PC-3 (cell line): ENCODE measurements around the gene KRT35. TPM values are rescaled to one million over a fixed set of nuclear protein-coding genes. Genes with fewer than 3 reads are reported as not detected.

ENCODE experiments used
- ATAC-seq: fragments of 200-7000 bp; cut with Tn5 transposase; 2 replicates; pipeline ENCODE4 v1.9.1; 2020; ENCODE audit warnings: mild to moderate bottlenecking, moderate library complexity
- BruUV-seq: library from RNA; stranded (reverse); fragments of 400-500 nt; replicated peaks from 2 replicates; lab custom pipeline; 2021; lab: Mats Ljungman, UMichigan
- CTCF ChIA-PET: fragments of 300-600 bp; sonication (Branson Sonifier 250); formaldehyde crosslinking; loops from one replicate; lab custom pipeline; 2022; ENCODE audit warnings: antibody characterized with exemption; lab: Charles Lee
- POLR2A ChIA-PET: fragments of 300-600 bp; sonication (Branson Sonifier 250); formaldehyde crosslinking; loops from one replicate; lab custom pipeline; 2022; ENCODE audit warnings: antibody characterized with exemption; ENCODE audit not compliant: unreplicated experiment; lab: Charles Lee
- DNase-seq: peaks from one replicate; pipeline ENCODE4 v3.0.0-alpha.2; 2015
- H2AFZ ChIP-seq: fragments of 300-600 bp; sonication (generic); 2 replicates; pipeline ENCODE4 v1.6.0; 2016; ENCODE audit warnings: antibody characterized with exemption, low read length
- H3F3A ChIP-seq: fragments of 300-600 bp; sonication (generic); one replicate; pipeline ENCODE4 v1.6.0; 2017; ENCODE audit warnings: antibody characterized with exemption, low read length, control low read depth, mild to moderate bottlenecking; ENCODE audit not compliant: unreplicated experiment
- H3K27ac ChIP-seq: fragments of 300-600 bp; sonication (generic); 2 replicates; pipeline ENCODE4 v1.5.1; 2016; ENCODE audit warnings: mild to moderate bottlenecking, low read length
- H3K27me3 ChIP-seq: fragments of 300-600 bp; sonication (generic); 2 replicates; pipeline ENCODE4 v1.6.1; 2016; ENCODE audit warnings: low read length, mixed read lengths
- H3K36me3 ChIP-seq: fragments of 300-600 bp; sonication (generic); 2 replicates; pipeline ENCODE4 v1.6.1; 2016; ENCODE audit warnings: low read depth, mixed run types, low read length, mixed read lengths
- H3K4me1 ChIP-seq: fragments of 300-600 bp; sonication (generic); 2 replicates; pipeline ENCODE4 v1.5.1; 2016; ENCODE audit warnings: low read length; ENCODE audit not compliant: insufficient read depth
- H3K4me2 ChIP-seq: fragments of 300-600 bp; sonication (generic); 2 replicates; pipeline ENCODE4 v1.6.0; 2016; ENCODE audit warnings: low read length
- H3K4me3 ChIP-seq: fragments of 300-600 bp; sonication (generic); 2 replicates; pipeline ENCODE4 v1.5.1; 2016; ENCODE audit warnings: mild to moderate bottlenecking, low read length, mixed read lengths
- H3K79me2 ChIP-seq: fragments of 300-600 bp; sonication (generic); 2 replicates; pipeline ENCODE4 v1.6.1; 2017; ENCODE audit warnings: low read length, mixed read lengths
- H3K9ac ChIP-seq: fragments of 300-600 bp; sonication (generic); 2 replicates; pipeline ENCODE4 v1.6.0; 2016; ENCODE audit warnings: mild to moderate bottlenecking, low read length
- H3K9me2 ChIP-seq: fragments of 300-600 bp; sonication (generic); replicated peaks from 2 replicates; pipeline ENCODE4 v1.6.1; 2016; ENCODE audit warnings: mixed run types, low read length, mixed read lengths
- H3K9me3 ChIP-seq: fragments of 300-600 bp; sonication (generic); 2 replicates; pipeline ENCODE4 v1.6.1; 2016; ENCODE audit warnings: low read length, mixed read lengths
- H4K20me1 ChIP-seq: fragments of 300-600 bp; sonication (generic); 2 replicates; pipeline ENCODE4 v1.6.1; 2016; ENCODE audit warnings: low read length, mixed read lengths
- EZH2 ChIP-seq: fragments of 300-600 bp; sonication (generic); IDR thresholded peaks from one replicate; pipeline ENCODE4 v1.6.1; 2017; ENCODE audit warnings: antibody characterized with exemption, mild to moderate bottlenecking, low read length; ENCODE audit not compliant: unreplicated experiment
- EZH2phosphoT487 ChIP-seq: fragments of 300-600 bp; sonication (generic); IDR thresholded peaks from 2 replicates; pipeline ENCODE4 v1.6.1; 2018; ENCODE audit warnings: mild to moderate bottlenecking, antibody characterized with exemption, low read length, borderline replicate concordance
- intact Hi-C: fragments of 100-400 bp; cut with micrococcal nuclease; formaldehyde crosslinking; loops from 2 replicates; pipeline ENCODE4 v1.9.0; 2023
- total RNA-seq: library from RNA; depleted of rRNA; stranded (reverse); fragments of >200 nt; gene quantifications from 2 replicates; pipeline ENCODE4 v1.2.3, GENCODE V29; 2014
- TF ChIP-seq, protein P1 (sequence below): fragments of 300-600 bp; sonication (generic); conservative IDR thresholded peaks from 2 replicates; pipeline ENCODE4 v1.5.1; 2017; ENCODE audit warnings: antibody characterized with exemption, low read depth, mild to moderate bottlenecking, low read length

KRT35 gene
- total RNA-seq, 1 experiment from 2014 or later = not detected

- no peak for TF ChIP-seq EZH2phosphoT487
- no peak for TF ChIP-seq EZH2
- TF ChIP-seq, protein P1, sequence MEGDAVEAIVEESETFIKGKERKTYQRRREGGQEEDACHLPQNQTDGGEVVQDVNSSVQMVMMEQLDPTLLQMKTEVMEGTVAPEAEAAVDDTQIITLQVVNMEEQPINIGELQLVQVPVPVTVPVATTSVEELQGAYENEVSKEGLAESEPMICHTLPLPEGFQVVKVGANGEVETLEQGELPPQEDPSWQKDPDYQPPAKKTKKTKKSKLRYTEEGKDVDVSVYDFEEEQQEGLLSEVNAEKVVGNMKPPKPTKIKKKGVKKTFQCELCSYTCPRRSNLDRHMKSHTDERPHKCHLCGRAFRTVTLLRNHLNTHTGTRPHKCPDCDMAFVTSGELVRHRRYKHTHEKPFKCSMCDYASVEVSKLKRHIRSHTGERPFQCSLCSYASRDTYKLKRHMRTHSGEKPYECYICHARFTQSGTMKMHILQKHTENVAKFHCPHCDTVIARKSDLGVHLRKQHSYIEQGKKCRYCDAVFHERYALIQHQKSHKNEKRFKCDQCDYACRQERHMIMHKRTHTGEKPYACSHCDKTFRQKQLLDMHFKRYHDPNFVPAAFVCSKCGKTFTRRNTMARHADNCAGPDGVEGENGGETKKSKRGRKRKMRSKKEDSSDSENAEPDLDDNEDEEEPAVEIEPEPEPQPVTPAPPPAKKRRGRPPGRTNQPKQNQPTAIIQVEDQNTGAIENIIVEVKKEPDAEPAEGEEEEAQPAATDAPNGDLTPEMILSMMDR = no peak
- Histone ChIP-seq H3K4me2 (no peak overlapping the region), H3K9ac (no peak overlapping the region), H3K9me3 (no peaks in the 10 kb centered on the region), H3F3A (no peaks in the 10 kb centered on the region), H3K79me2 (no peaks in the 10 kb centered on the region), H4K20me1 (no peaks in the 10 kb centered on the region), H3K4me1 (peaks cover 8% of the 10 kb centered on the region), H3K36me3 (no peaks in the 10 kb centered on the region), H2AFZ (no peak overlapping the region), H3K27ac (no peak overlapping the region), H3K4me3 (no peak overlapping the region), H3K27me3 (no peaks in the 10 kb centered on the region), H3K9me2 (no peaks in the 10 kb centered on the region)
- DNase-seq (no peak), ATAC-seq (no peak)
- intact Hi-C loops = loop anchor here (10.0 kb wide), 1 partner anchor 167 kb away; no protein-coding TSS in a partner anchor
- ChIA-PET CTCF (no interaction called here), POLR2A (no interaction called here)
- BruUV-seq = no TSS peak
Observed at GRCh38 chr17:41491476-41491875, 10.5 kb upstream of the KRT35 start.

- intact Hi-C loops = loop anchor here (10.0 kb wide), 1 partner anchor 165 kb away; no protein-coding TSS in a partner anchor
- POLR2A ChIA-PET = no interaction called here
Observed at GRCh38 chr17:41490000-41490990, 9.3 kb upstream of the KRT35 start.

More at GRCh38 chr17:41490000-41490990, 9.3 kb upstream of the KRT35 start:
- no peak for ATAC-seq
- H3K4me2 ChIP-seq = no peak overlapping the region
- no peak for DNase-seq
- no peak for TF ChIP-seq EZH2phosphoT487
- no peak for TF ChIP-seq EZH2
- TF ChIP-seq, protein P1 = no peak
- no peak overlapping the region for H2AFZ ChIP-seq
- no peaks in the 10 kb centered on the region for H3K9me2 ChIP-seq
- no peaks in the 10 kb centered on the region for H3K9me3 ChIP-seq
- no peak overlapping the region for H3K9ac ChIP-seq
- H3K27ac ChIP-seq = no peak overlapping the region
- CTCF ChIA-PET = no interaction called here
- H3K4me1 ChIP-seq = peaks cover 8% of the 10 kb centered on the region
- H3K27me3 ChIP-seq = no peaks in the 10 kb centered on the region
- no peak overlapping the region for H3K4me3 ChIP-seq
- no peaks in the 10 kb centered on the region for H3K36me3 ChIP-seq
- no peaks in the 10 kb centered on the region for H3F3A ChIP-seq
- BruUV-seq = no TSS peak
- no peaks in the 10 kb centered on the region for H3K79me2 ChIP-seq
- no peaks in the 10 kb centered on the region for H4K20me1 ChIP-seq
